Vagina (tissue), 2 donors: Measurements from ENCODE around the gene CYFIP1.

Experiments used
- CTCF ChIP-seq, 3 experiments: fragments of 450-650 bp in 2 of 3; fragments of 200-600 bp in 1 of 3; sonication (generic) in 1 of 3; IDR thresholded peaks; one replicate each; pipeline ENCODE4 v1.5.1; 2017 to 2019; ENCODE audit warnings: antibody characterized with exemption in 3 of 3, mild to moderate bottlenecking in 2 of 3, moderate library complexity in 2 of 3
- POLR2A ChIP-seq, 2 donors: fragments of 450-650 bp; IDR thresholded peaks; one replicate each; pipeline ENCODE4 v1.6.1; 2017; ENCODE audit warnings: antibody characterized with exemption in 2 of 2, mild to moderate bottlenecking in 2 of 2, moderate library complexity in 2 of 2
- POLR2AphosphoS5 ChIP-seq, 2 donors: sonication (generic); formaldehyde crosslinking; IDR thresholded peaks; one replicate each; pipeline ENCODE4 v1.9.0; 2017; ENCODE audit warnings: antibody characterized with exemption in 2 of 2, mild to moderate bottlenecking in 2 of 2, low read depth in 1 of 2; ENCODE audit not compliant: insufficient read depth in 1 of 2

- TF ChIP-seq CTCF (IDR thresholded peaks at IDR 0.05) = no peak
- TF ChIP-seq POLR2A (IDR thresholded peaks at IDR 0.05) = no peak
- no peak for TF ChIP-seq POLR2AphosphoS5 (IDR thresholded peaks at IDR 0.05; ENCODE audit: insufficient read depth in 1 of 2, low read depth in 1 of 2)
Observed at GRCh38 chr15:22962611-22963010, 17.6 kb downstream of the CYFIP1 start.
